ENCODE measurements around the gene NLRP6. TPM values are rescaled to one million over a fixed set of nuclear protein-coding genes. Genes with fewer than 3 reads are reported as not detected.

Gene NLRP6
- total and polyA plus RNA-seq, 7 experiments from 2014 or later = 5.4 to 24.7 (median 13.8) TPM

DNA sequence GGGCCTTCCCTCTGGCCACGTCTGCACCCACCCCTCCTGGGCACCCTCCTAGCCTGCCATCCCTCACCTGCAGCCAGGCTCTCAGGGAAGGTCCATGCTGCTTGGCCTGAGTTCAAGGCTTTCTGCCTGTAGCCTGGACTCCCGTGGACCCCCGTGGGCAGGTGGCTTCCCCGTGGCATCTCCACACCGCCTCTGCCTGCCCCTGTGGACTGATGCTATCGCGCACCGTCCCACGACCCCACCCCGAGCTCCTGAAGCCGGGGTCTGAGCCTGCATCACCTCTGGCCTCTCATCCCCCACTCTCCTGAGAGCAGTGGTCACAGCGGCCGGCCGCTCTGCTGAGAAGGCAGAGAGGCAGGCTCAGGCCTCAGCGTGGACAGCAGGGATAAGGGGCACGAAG lies 16.6 kb downstream of the NLRP6 start:
- no peaks in the 10 kb centered on the region for H3K9me3 ChIP-seq (ENCODE audit: control insufficient read depth in 2 of 3, low read length in 3 of 3)
- H3K36me3 ChIP-seq (ENCODE audit: control insufficient read depth in 2 of 3, insufficient read depth in 3 of 3, low read length in 3 of 3) = peaks cover 0 to 46% (median 8%) of the 10 kb centered on the region in 3 experiments
- H3K36me3 Mint-ChIP-seq = peaks cover 0 to 10% (median 0%) of the 10 kb centered on the region in 5 donors
- no peaks in the 10 kb centered on the region for H3K27me3 ChIP-seq (ENCODE audit: control insufficient read depth in 2 of 2, insufficient read depth in 2 of 2, low read length in 2 of 2)
- CTCF ChIA-PET = interaction anchor here (2.2 kb wide), 1 partner anchor 44 kb away, joined by 10 read pairs; no protein-coding TSS in a partner anchor
- no peak overlapping the region for H3K27ac ChIP-seq (ENCODE audit: low read depth, low read length)
- POLR2A ChIA-PET = interaction anchor here (0.8 to 1.2 kb wide), 3 partner anchors 26 to 44 kb away, joined by 3 to 4 read pairs (median 3); no protein-coding TSS in a partner anchor
- no peaks in the 10 kb centered on the region for H3K9me3 Mint-ChIP-seq
- H3K27ac Mint-ChIP-seq = peak overlapping the region in 2 of 9 donors; percentile 51 to 52
- H3K27me3 Mint-ChIP-seq = peaks cover 0 to 1% (median 0%) of the 10 kb centered on the region in 5 donors
- ATAC-seq = no peak
- peaks cover 24 to 30% of the 10 kb centered on the region in 2 donors for H3K4me1 ChIP-seq (ENCODE audit: control insufficient read depth in 2 of 2, insufficient read depth in 2 of 2, low read length in 2 of 2)
- intact Hi-C loops (cut with micrococcal nuclease) = no loop called here
- DNase-seq = no peak
- no peak overlapping the region for H3K4me3 Mint-ChIP-seq
- H3K4me1 Mint-ChIP-seq = peaks cover 16 to 36% (median 24%) of the 10 kb centered on the region in 7 donors
- H3K4me3 ChIP-seq (ENCODE audit: low read length) = no peak overlapping the region

DNA sequence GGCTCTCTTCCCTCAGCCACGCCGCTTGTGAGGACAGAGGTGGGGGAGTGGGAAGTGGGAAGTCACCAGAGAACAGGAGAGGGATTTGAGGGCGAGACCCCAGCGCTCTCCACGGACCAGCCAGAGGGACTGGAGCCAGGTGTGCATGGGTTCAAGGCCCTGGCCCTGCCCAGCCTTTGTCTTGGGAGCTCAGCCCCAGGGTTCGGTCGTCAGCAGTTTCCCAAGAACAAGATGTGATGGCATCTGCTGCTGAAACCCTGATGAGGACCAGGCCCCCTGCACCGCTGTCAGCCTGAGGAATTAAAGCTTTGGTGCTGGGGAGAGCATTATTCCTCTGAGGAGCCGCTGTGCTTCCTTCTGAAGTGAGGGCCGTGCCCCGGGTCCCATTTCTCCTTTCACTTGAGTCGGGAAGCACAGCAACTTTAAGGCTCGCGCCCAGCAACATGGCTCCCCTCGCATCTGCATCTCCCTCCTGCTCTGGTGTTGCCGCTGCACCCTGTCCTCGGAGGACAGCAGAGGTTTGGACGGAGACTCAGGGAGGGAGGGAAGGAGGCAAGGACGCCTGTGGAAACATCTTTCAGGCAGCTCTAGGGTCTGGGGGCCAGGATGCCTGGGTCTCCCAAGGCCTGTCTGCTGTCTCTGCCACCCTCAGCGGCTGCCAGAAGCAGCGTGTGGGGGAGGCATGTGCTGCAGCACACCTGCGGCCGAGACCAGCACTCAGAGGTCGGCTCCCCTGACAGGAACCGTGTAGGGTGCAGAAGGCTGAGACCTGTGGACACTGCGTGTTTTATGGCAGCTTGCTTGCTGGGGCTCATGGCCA lies 17.4 kb downstream of the NLRP6 start:
- Histone ChIP-seq H3K27me3 (ENCODE audit: control insufficient read depth in 2 of 2, insufficient read depth in 2 of 2, low read length in 2 of 2) (no peaks in the 10 kb centered on the region), H3K4me3 (ENCODE audit: low read length) (no peak overlapping the region), H3K36me3 (ENCODE audit: control insufficient read depth in 2 of 3, insufficient read depth in 3 of 3, low read length in 3 of 3) (peaks cover 0 to 43% (median 8%) of the 10 kb centered on the region in 3 experiments), H3K9me3 (ENCODE audit: control insufficient read depth in 2 of 3, low read length in 3 of 3) (no peaks in the 10 kb centered on the region), H3K27ac (ENCODE audit: low read depth, low read length) (no peak overlapping the region), H3K4me1 (ENCODE audit: control insufficient read depth in 2 of 2, insufficient read depth in 2 of 2, low read length in 2 of 2) (peaks cover 19 to 26% of the 10 kb centered on the region in 2 donors)
- Mint-ChIP-seq H3K4me1 (peaks cover 18 to 37% (median 20%) of the 10 kb centered on the region in 7 donors), H3K4me3 (peak overlapping the region in 1 of 10 donors; percentile 45), H3K36me3 (peaks cover 0 to 8% (median 0%) of the 10 kb centered on the region in 5 donors), H3K27ac (peak overlapping the region in 4 of 9 donors; percentile 51 to 63 (median 52)), H3K27me3 (peaks cover 0 to 7% (median 0%) of the 10 kb centered on the region in 5 donors), H3K9me3 (no peaks in the 10 kb centered on the region)
- DNase-seq = no peak
- CTCF ChIA-PET = interaction anchor here (2.2 kb wide), 1 partner anchor 45 kb away, joined by 10 read pairs; no protein-coding TSS in a partner anchor
- intact Hi-C loops (cut with micrococcal nuclease) = no loop called here
- ATAC-seq = no peak
- POLR2A ChIA-PET = interaction anchor here (0.7 to 1.0 kb wide), 4 partner anchors 9 to 134 kb away, joined by 3 read pairs; partner anchors contain the start of gene IFITM2

GRCh38 chr11:296171-297050 lies 18.2 kb downstream of the NLRP6 start:
- Mint-ChIP-seq H3K27me3 (peaks cover 0 to 12% (median 0%) of the 10 kb centered on the region in 5 donors), H3K9me3 (no peaks in the 10 kb centered on the region), H3K27ac (peak overlapping the region in 4 of 9 donors; percentile 38 to 80 (median 50)), H3K4me3 (no peak overlapping the region), H3K36me3 (peaks cover 0 to 2% (median 0%) of the 10 kb centered on the region in 5 donors), H3K4me1 (peaks cover 11 to 31% (median 16%) of the 10 kb centered on the region in 7 donors)
- Histone ChIP-seq H3K4me1 (ENCODE audit: control insufficient read depth in 2 of 2, insufficient read depth in 2 of 2, low read length in 2 of 2) (peaks cover 19 to 26% of the 10 kb centered on the region in 2 donors), H3K36me3 (ENCODE audit: control insufficient read depth in 2 of 3, insufficient read depth in 3 of 3, low read length in 3 of 3) (peaks cover 0 to 35% (median 8%) of the 10 kb centered on the region in 3 experiments), H3K27ac (ENCODE audit: low read depth, low read length) (peak overlapping the region; percentile 43), H3K4me3 (ENCODE audit: low read length) (no peak overlapping the region), H3K27me3 (ENCODE audit: control insufficient read depth in 2 of 2, insufficient read depth in 2 of 2, low read length in 2 of 2) (no peaks in the 10 kb centered on the region), H3K9me3 (ENCODE audit: control insufficient read depth in 2 of 3, low read length in 3 of 3) (no peaks in the 10 kb centered on the region)
- CTCF ChIA-PET = no interaction called here
- ATAC-seq (no peak), DNase-seq (no peak)
- POLR2A ChIA-PET = interaction anchor here (0.7 to 0.9 kb wide), 2 partner anchors 8 to 133 kb away, joined by 3 read pairs; no protein-coding TSS in a partner anchor
- intact Hi-C loops (cut with micrococcal nuclease) = no loop called here

DNA sequence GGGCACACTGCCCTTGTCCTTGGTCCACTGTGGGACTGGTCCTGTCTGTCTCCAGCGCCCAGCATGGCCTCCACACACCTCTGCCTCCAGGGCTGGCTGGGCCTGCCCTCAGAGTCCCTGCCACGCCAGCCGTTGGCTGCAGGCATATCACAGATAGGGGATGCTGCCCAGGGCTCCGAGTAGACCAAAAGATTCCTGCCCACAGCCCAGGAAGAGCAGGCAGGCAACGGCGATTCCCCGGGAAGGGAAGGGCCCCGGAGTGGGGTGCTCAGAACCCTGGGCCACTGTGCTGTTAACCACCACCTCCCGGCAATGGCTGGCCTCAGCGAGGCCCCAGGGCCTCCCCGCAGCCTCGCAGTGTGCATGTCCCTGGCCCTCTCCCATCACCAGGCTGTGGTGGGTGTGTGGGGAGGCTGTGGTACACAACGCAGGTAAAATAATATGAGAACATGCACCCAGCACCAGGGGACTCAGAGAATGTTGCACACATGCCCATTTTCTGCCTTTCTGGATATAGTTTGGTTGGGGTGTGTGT lies 18.9 kb downstream of the NLRP6 start:
- Mint-ChIP-seq H3K4me3 (peak overlapping the region in 9 of 10 donors; percentile 16 to 61 (median 34)), H3K27ac (peak overlapping the region; percentile 42 to 90 (median 73)), H3K9me3 (no peaks in the 10 kb centered on the region), H3K27me3 (peaks cover 0 to 12% (median 0%) of the 10 kb centered on the region in 5 donors), H3K36me3 (no peaks in the 10 kb centered on the region), H3K4me1 (peaks cover 9 to 29% (median 16%) of the 10 kb centered on the region in 7 donors)
- no peaks in the 10 kb centered on the region for H3K9me3 ChIP-seq (ENCODE audit: control insufficient read depth in 2 of 3, low read length in 3 of 3)
- peaks cover 19 to 26% of the 10 kb centered on the region in 2 donors for H3K4me1 ChIP-seq (ENCODE audit: control insufficient read depth in 2 of 2, insufficient read depth in 2 of 2, low read length in 2 of 2)
- no peak overlapping the region for H3K4me3 ChIP-seq (ENCODE audit: low read length)
- peak in 2 of 9 donors; percentile 22 to 33 for DNase-seq
- intact Hi-C loops (cut with micrococcal nuclease) = no loop called here
- H3K27ac ChIP-seq (ENCODE audit: low read depth, low read length) = peak overlapping the region; percentile 43
- peak; percentile 2 for ATAC-seq
- ChIA-PET CTCF (no interaction called here), POLR2A (interaction anchor here (2.6 kb wide), 2 partner anchors 9 to 10 kb away, joined by 6 to 24 read pairs; partner anchors contain the start of genes IFITM2 and PGGHG)
- peaks cover 0 to 28% (median 8%) of the 10 kb centered on the region in 3 experiments for H3K36me3 ChIP-seq (ENCODE audit: control insufficient read depth in 2 of 3, insufficient read depth in 3 of 3, low read length in 3 of 3)
- H3K27me3 ChIP-seq (ENCODE audit: control insufficient read depth in 2 of 2, insufficient read depth in 2 of 2, low read length in 2 of 2) = no peaks in the 10 kb centered on the region

GRCh38 chr11:297586-298405 lies 19.6 kb downstream of the NLRP6 start:
- Histone ChIP-seq H3K9me3 (ENCODE audit: control insufficient read depth in 2 of 3, low read length in 3 of 3) (no peaks in the 10 kb centered on the region), H3K27me3 (ENCODE audit: control insufficient read depth in 2 of 2, insufficient read depth in 2 of 2, low read length in 2 of 2) (no peaks in the 10 kb centered on the region), H3K4me1 (ENCODE audit: control insufficient read depth in 2 of 2, insufficient read depth in 2 of 2, low read length in 2 of 2) (peaks cover 19 to 26% of the 10 kb centered on the region in 2 donors), H3K4me3 (ENCODE audit: low read length) (no peak overlapping the region), H3K27ac (ENCODE audit: low read depth, low read length) (peak overlapping the region; percentile 43), H3K36me3 (ENCODE audit: control insufficient read depth in 2 of 3, insufficient read depth in 3 of 3, low read length in 3 of 3) (peaks cover 0 to 21% (median 8%) of the 10 kb centered on the region in 3 experiments)
- ATAC-seq (peak; percentile 59), DNase-seq (peak in 3 of 9 donors; percentile 7 to 28 (median 27))
- H3K4me3 Mint-ChIP-seq = peak overlapping the region; percentile 16 to 61 (median 38)
- H3K9me3 Mint-ChIP-seq = no peaks in the 10 kb centered on the region
- H3K4me1 Mint-ChIP-seq = peaks cover 12 to 34% (median 16%) of the 10 kb centered on the region in 7 donors
- intact Hi-C loops (cut with micrococcal nuclease) = no loop called here
- ChIA-PET CTCF (no interaction called here), POLR2A (interaction anchor here (1.4 to 2.6 kb wide), 6 partner anchors 9 to 91 kb away, joined by 3 to 24 read pairs (median 4); partner anchors contain the start of genes BET1L, IFITM2, NLRP6 and PGGHG)
- no peaks in the 10 kb centered on the region for H3K36me3 Mint-ChIP-seq
- peaks cover 0 to 12% (median 0%) of the 10 kb centered on the region in 5 donors for H3K27me3 Mint-ChIP-seq
- H3K27ac Mint-ChIP-seq = peak overlapping the region in 8 of 9 donors; percentile 66 to 90 (median 80)
